Psoas muscle (tissue), 8 donors: Measurements from ENCODE around the gene POU2AF1. TPM values are rescaled to one million over a fixed set of nuclear protein-coding genes. Genes with fewer than 3 reads are reported as not detected.

ENCODE experiments used
- ATAC-seq, 4 donors: fragments of 200-7000 bp; cut with Tn5 transposase; one replicate each; pipeline ENCODE4 v1.9.1; 2020; ENCODE audit warnings: moderate library complexity in 3 of 4, mild to moderate bottlenecking in 2 of 4
- DNase-seq, 2 donors: peaks; one replicate each; pipeline ENCODE4 v3.0.0-alpha.2; 2020
- H3K27ac ChIP-seq: fragments of 200-600 bp; one replicate; pipeline ENCODE4 v1.8.0; 2022
- H3K27me3 ChIP-seq, 3 donors: fragments of 200-600 bp in 1 of 3; one replicate each; pipeline versions ENCODE4 v1.6.1 to v1.8.0; 2013 to 2022; ENCODE audit warnings: low read length in 2 of 3, mild to moderate bottlenecking in 2 of 3, moderate library complexity in 1 of 3; ENCODE audit not compliant: insufficient read depth in 3 of 3
- H3K36me3 ChIP-seq, 2 donors: fragments of 200-600 bp in 1 of 2; one replicate each; pipeline versions ENCODE4 v1.6.1 to v1.8.0; 2013 to 2022; ENCODE audit warnings: low read depth in 1 of 2, mild to moderate bottlenecking in 1 of 2, moderate library complexity in 1 of 2; ENCODE audit not compliant: insufficient read depth in 1 of 2
- H3K4me1 ChIP-seq: fragments of 200-600 bp; one replicate; pipeline ENCODE4 v1.8.0; 2022
- H3K4me3 ChIP-seq: fragments of 200-600 bp; one replicate; pipeline ENCODE4 v1.8.0; 2022; ENCODE audit warnings: mild to moderate bottlenecking
- H3K9me3 ChIP-seq: fragments of 200-600 bp; one replicate; pipeline ENCODE4 v1.8.0; 2022
- WGBS, 3 donors: extraction: QIAGEN DNeasy Blood & Tissue Kit; methylation state at CpG; one replicate each; pipeline versions ENCODE4 v1.1.6 to v1.1.7; 2013; 5-methylcytosine and 5-hydroxymethylcytosine counted together
- intact Hi-C, 2 donors: fragments of 100-400 bp; cut with DNase I; formaldehyde crosslinking; loops; one replicate each; pipeline versions ENCODE4 v1.11.0 to v1.14.2; 2022
- long read RNA-seq, 2 donors: library from polyadenylated mRNA; unstranded; transcript quantifications; one replicate each; pipeline ENCODE4 v2.0.0, GENCODE V29; 2021
- polyA plus RNA-seq, 3 donors: library from polyadenylated mRNA; stranded (reverse); fragments of 200-250 nt; gene quantifications; one replicate each; pipeline ENCODE4 v1.2.3, GENCODE V29; 2013
- total RNA-seq, 4 donors: library from RNA; stranded (reverse); fragmentation: NEBNext Ultra II Directional in 2 of 4; extraction: Animal tissue kit (Norgen Biotek cat#: 25700) in 2 of 4; gene quantifications; one replicate each; pipeline versions ENCODE4 v1.2.1 to v1.2.4, GENCODE V29; 2021 to 2023
- TF ChIP-seq, protein P1 (sequence below): fragments of 200-600 bp; IDR thresholded peaks from one replicate; pipeline ENCODE4 v1.8.0; 2022; ENCODE audit warnings: antibody characterized with exemption
- donor health status: healthy with polysubstance abuse.
- donor health status: DM: no; HTN: no; CAD: no; lungs with moderate emphysema.
- donor health status: Bipolar disorder and iron deficiency.
- donor health status: healthy.
- donor health status: DM: yes; HTN: yes; CAD: no.
- donor health status: DM: no; HTN: no; CAD: no.
- donor health status: DM: no; HTN: no; CAD: no.
- donor health status: DM: yes; HTN: yes; CAD: no.

The POU2AF1 gene, protein sequence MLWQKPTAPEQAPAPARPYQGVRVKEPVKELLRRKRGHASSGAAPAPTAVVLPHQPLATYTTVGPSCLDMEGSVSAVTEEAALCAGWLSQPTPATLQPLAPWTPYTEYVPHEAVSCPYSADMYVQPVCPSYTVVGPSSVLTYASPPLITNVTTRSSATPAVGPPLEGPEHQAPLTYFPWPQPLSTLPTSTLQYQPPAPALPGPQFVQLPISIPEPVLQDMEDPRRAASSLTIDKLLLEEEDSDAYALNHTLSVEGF
- total RNA-seq (under 1 TPM in 2 of 4 donors, not detected in 2; 0.21 to 0.25 TPM), polyA plus RNA-seq (under 1 TPM in 2 of 3 donors, not detected in 1; 0.01 to 0.05 TPM)
- long read RNA-seq, donor 1, result 0 reads
- long read RNA-seq, donor 2, result 0 reads

DNA sequence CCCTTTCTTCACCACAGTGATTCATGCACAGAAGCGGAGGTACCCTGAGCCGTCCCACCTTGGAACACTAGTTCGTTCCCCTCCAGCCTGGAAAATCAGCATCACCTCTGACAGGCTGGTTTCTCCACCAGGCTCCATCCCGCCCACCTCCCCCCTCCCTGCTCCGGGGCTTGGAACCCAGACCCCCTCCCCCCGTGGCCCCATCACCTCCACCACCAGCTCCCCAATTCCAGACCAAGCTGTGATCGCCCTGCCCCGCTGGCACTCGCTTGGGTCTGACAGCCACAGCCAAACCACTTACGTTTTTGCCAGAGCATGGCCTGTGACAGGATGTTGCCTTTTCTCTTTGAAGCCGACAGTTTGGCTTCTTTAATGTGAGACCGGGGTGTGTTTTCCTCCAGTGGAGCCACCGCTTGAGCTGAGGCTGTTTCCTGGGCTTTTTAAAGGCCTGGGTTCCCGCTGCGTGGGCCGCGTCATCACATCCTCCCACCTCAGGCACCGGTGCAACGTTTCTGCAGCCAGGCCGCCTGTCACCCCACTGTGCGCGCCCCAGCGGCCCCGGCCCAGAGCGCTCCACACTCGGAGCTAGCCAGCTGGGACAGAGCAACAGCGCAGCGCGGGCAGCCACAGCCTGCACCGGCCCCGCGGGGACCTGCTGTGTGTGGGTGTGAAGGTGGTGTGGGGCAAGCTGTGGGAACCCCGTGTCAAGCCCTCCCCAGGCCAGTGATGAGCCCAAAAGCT is at the start of gene POU2AF1:
Gene POU2AF1 (minus strand): TSS at position 415 of the 741 bp plus-strand sequence. CDS start 98 bp downstream, at position 317.
- Histone ChIP-seq H3K4me3 (peak within 1 kb of the TSS; percentile 30), H3K4me1 (no peaks in the 10 kb centered on the region), H3K27me3 (peaks cover 0 to 3% (median 0%) of the 10 kb centered on the region in 3 donors), H3K9me3 (no peaks in the 10 kb centered on the region), H3K27ac (no peak within 1 kb of the TSS), H3K36me3 (no peaks in the 10 kb centered on the region)
- intact Hi-C loops, result no loop called here
- 41 to 50% (median 42%) methylated on average over 33 of the region's 33 CpGs for WGBS, 3 donors
- TF ChIP-seq, protein P1, sequence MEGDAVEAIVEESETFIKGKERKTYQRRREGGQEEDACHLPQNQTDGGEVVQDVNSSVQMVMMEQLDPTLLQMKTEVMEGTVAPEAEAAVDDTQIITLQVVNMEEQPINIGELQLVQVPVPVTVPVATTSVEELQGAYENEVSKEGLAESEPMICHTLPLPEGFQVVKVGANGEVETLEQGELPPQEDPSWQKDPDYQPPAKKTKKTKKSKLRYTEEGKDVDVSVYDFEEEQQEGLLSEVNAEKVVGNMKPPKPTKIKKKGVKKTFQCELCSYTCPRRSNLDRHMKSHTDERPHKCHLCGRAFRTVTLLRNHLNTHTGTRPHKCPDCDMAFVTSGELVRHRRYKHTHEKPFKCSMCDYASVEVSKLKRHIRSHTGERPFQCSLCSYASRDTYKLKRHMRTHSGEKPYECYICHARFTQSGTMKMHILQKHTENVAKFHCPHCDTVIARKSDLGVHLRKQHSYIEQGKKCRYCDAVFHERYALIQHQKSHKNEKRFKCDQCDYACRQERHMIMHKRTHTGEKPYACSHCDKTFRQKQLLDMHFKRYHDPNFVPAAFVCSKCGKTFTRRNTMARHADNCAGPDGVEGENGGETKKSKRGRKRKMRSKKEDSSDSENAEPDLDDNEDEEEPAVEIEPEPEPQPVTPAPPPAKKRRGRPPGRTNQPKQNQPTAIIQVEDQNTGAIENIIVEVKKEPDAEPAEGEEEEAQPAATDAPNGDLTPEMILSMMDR, result no peak
- ATAC-seq, result no peak
- no peak for DNase-seq

DNA sequence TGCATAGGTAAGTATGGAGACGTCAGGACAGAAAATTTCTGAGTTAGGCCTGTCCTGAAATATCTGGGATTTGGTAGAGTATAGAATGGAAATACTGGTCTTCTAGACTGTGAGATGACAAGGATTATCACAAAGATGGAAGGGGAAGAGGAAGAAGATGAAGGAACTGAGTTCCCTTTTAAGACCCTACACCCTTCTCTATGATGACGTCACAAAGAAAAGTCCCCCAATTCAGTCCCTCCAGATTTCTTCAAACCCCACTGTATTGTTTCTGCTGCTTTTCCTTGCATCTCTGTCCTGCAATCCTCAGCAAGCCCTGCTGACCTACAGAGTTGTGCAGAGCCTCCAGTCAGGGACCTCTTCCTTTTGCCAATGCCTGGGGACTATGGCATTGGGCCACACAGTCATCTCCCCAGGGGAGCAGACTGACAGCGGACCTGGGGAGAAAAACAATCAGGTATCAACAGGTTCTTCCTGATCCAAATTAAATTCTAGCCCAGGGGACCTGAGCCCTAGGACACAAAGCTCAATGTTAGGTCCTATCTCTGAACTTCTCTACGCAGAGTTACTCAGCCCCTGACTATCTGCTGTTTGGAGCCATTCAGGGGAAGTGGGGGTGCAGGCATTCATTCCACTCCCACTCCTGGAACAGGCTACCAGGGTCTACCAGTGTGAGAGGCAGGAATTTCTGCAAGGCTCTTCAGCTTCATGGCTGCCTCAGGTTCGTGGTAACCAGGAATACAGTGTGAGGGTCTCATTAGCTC is 49.2 kb upstream of the POU2AF1 start:
- TF ChIP-seq, protein P1, result no peak
- H3K36me3 ChIP-seq, result no peaks in the 10 kb centered on the region
- 90 to 94% (median 92%) methylated on average over 5 of the region's 5 CpGs for WGBS, 3 donors
- H3K27ac ChIP-seq, result no peak overlapping the region
- H3K4me1 ChIP-seq, result no peaks in the 10 kb centered on the region
- intact Hi-C loops, result no loop called here
- no peak for ATAC-seq
- H3K27me3 ChIP-seq, result no peaks in the 10 kb centered on the region
- no peaks in the 10 kb centered on the region for H3K9me3 ChIP-seq
- DNase-seq, result no peak
- H3K4me3 ChIP-seq, result no peak overlapping the region

DNA sequence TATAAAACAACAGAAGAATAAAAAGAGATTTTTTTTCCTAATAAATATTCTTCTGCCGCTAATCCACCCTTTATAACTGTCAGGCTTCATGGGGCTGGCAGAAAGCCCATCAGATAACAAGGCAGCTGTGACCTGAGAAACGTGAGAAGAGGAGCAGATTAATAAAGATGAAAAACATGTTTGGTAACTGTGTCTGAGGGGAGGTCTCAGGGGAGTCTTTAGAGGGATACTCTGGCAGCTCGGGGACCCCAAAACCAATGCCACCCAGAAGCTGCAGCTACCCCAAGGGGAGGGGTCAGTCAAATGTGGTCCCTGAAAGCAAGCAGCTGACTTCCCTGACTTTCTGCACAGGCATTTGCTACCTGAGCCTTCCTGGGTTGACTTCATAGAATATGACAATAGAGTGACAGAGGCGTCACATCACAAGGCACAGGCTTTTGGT is 48.4 kb upstream of the POU2AF1 start:
- no peaks in the 10 kb centered on the region for H3K27me3 ChIP-seq
- TF ChIP-seq, protein P1, result no peak
- 39 to 44% (median 41%) methylated on average over 4 of the region's 4 CpGs for WGBS, 3 donors

DNA sequence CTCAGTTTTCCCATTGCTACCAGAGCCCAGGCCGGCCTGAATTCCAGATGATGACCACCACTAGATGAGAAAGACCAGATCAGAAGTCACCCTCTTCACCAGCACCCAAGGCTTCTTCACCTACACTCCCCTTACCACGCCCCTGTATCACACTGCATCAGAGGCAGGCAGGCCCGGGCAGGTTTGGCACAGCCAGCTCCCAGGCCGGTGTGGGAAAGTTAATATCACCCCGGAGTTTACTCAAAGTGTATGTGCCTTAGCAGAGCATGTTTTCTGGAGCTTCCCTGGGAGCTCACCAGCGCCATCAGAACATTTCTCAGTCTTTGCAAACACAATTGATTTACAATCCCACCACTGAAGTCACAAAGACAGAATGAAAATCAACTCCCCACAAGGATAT is 47.5 kb upstream of the POU2AF1 start:
- ATAC-seq (no peak), DNase-seq (no peak)
- no peaks in the 10 kb centered on the region for H3K9me3 ChIP-seq
- TF ChIP-seq, protein P1, result no peak
- intact Hi-C loops, result no loop called here
- no peak overlapping the region for H3K4me3 ChIP-seq
- H3K4me1 ChIP-seq, result no peaks in the 10 kb centered on the region
- 80 to 90% (median 89%) methylated on average over 6 of the region's 6 CpGs for WGBS, 3 donors
- no peaks in the 10 kb centered on the region for H3K27me3 ChIP-seq
- no peak overlapping the region for H3K27ac ChIP-seq
- no peaks in the 10 kb centered on the region for H3K36me3 ChIP-seq

More for the DNA sequence above, 48.4 kb upstream of the POU2AF1 start:
- no peaks in the 10 kb centered on the region for H3K4me1 ChIP-seq
- DNase-seq (no peak), ATAC-seq (no peak)
- H3K36me3 ChIP-seq, result no peaks in the 10 kb centered on the region
- no peaks in the 10 kb centered on the region for H3K9me3 ChIP-seq
- H3K4me3 ChIP-seq, result no peak overlapping the region
- H3K27ac ChIP-seq, result no peak overlapping the region
- intact Hi-C loops, result no loop called here
